C4-2B (cell line): ENCODE data around the gene FUT9.

Experiments
- ZFX ChIP-seq: fragments of 450-650 bp; IDR thresholded peaks from 2 replicates; pipeline ENCODE4 v1.6.1; 2017
- TF ChIP-seq, protein P1 (sequence below): fragments of 450-650 bp; conservative IDR thresholded peaks from 2 replicates; pipeline ENCODE4 v1.5.1; 2017; ENCODE audit warnings: mild to moderate bottlenecking

DNA sequence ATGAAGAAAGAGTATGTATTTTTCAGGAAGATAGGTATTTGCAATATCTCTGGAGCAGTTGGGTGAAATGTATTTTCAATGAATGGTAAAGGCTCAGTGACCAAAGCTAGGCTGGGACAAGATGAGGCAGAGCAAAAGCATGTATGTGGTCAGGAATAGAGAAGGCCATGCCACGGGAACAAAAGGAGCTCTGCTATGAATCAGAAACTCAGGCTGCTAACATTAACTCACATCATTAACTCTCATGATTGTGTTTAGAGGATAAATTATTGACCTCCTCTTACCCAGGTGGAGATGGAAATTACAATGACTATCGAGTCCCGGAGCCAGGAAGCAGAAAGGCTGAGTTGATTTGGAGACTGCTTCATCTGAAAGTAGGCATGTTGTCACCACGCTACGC lies 220.2 kb downstream of the FUT9 start:
- TF ChIP-seq, protein P1, sequence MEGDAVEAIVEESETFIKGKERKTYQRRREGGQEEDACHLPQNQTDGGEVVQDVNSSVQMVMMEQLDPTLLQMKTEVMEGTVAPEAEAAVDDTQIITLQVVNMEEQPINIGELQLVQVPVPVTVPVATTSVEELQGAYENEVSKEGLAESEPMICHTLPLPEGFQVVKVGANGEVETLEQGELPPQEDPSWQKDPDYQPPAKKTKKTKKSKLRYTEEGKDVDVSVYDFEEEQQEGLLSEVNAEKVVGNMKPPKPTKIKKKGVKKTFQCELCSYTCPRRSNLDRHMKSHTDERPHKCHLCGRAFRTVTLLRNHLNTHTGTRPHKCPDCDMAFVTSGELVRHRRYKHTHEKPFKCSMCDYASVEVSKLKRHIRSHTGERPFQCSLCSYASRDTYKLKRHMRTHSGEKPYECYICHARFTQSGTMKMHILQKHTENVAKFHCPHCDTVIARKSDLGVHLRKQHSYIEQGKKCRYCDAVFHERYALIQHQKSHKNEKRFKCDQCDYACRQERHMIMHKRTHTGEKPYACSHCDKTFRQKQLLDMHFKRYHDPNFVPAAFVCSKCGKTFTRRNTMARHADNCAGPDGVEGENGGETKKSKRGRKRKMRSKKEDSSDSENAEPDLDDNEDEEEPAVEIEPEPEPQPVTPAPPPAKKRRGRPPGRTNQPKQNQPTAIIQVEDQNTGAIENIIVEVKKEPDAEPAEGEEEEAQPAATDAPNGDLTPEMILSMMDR, result no peak
- no peak for TF ChIP-seq ZFX
